ENCODE data around the gene PAQR5.

Gene PAQR5

GRCh38 chr15:69403594-69403993 lies 104.9 kb downstream of the PAQR5 start:
- no peaks in the 10 kb centered on the region for H4K20me1 ChIP-seq (ENCODE audit: insufficient read depth, low read length)
- H3K9me3 ChIP-seq (ENCODE audit: low read length) = no peaks in the 10 kb centered on the region
- no peak overlapping the region for H3K27ac ChIP-seq (ENCODE audit: low read depth, low read length, poor library complexity, severe bottlenecking)
- no peak overlapping the region for H2AFZ ChIP-seq (ENCODE audit: low read length)
- H3K4me2 ChIP-seq (ENCODE audit: low read length) = no peak overlapping the region
- H3K9me2 ChIP-seq (ENCODE audit: low read depth, low read length) = no peaks in the 10 kb centered on the region
- TF ChIP-seq EZH2 (IDR thresholded peaks at IDR 0.05; ENCODE audit: borderline replicate concordance, low read length) (no peak), CTCF (IDR thresholded peaks at IDR 0.05; ENCODE audit: low read length) (no peak)
- no peak overlapping the region for H3K4me3 ChIP-seq (ENCODE audit: low read depth, low read length, poor library complexity, severe bottlenecking)
- no peaks in the 10 kb centered on the region for H3K27me3 ChIP-seq (ENCODE audit: insufficient read depth, low read length)
- H3K9ac ChIP-seq (ENCODE audit: low read length) = no peak overlapping the region
- no peaks in the 10 kb centered on the region for H3K79me2 ChIP-seq (ENCODE audit: insufficient read depth, low read length)
- H3K36me3 ChIP-seq (ENCODE audit: insufficient read depth, low read length) = no peaks in the 10 kb centered on the region
- H3F3A ChIP-seq (ENCODE audit: insufficient read depth, low read length) = no peaks in the 10 kb centered on the region
- H3K4me1 ChIP-seq (ENCODE audit: insufficient read depth, low read length, severe bottlenecking) = no peaks in the 10 kb centered on the region

- no peak for TF ChIP-seq CTCF (IDR thresholded peaks at IDR 0.05; ENCODE audit: low read length)
- no peak for TF ChIP-seq EZH2 (IDR thresholded peaks at IDR 0.05; ENCODE audit: borderline replicate concordance, low read length)
- no peak overlapping the region for H3K9ac ChIP-seq (ENCODE audit: low read length)
- H3F3A ChIP-seq (ENCODE audit: insufficient read depth, low read length) = no peaks in the 10 kb centered on the region
- no peaks in the 10 kb centered on the region for H3K4me1 ChIP-seq (ENCODE audit: insufficient read depth, low read length, severe bottlenecking)
- no peak overlapping the region for H3K4me2 ChIP-seq (ENCODE audit: low read length)
- no peaks in the 10 kb centered on the region for H3K79me2 ChIP-seq (ENCODE audit: insufficient read depth, low read length)
- H3K9me2 ChIP-seq (ENCODE audit: low read depth, low read length) = no peaks in the 10 kb centered on the region
- no peak overlapping the region for H2AFZ ChIP-seq (ENCODE audit: low read length)
- H3K27ac ChIP-seq (ENCODE audit: low read depth, low read length, poor library complexity, severe bottlenecking) = no peak overlapping the region
- no peaks in the 10 kb centered on the region for H3K36me3 ChIP-seq (ENCODE audit: insufficient read depth, low read length)
- H3K4me3 ChIP-seq (ENCODE audit: low read depth, low read length, poor library complexity, severe bottlenecking) = no peak overlapping the region
- H3K27me3 ChIP-seq (ENCODE audit: insufficient read depth, low read length) = no peaks in the 10 kb centered on the region
- no peaks in the 10 kb centered on the region for H3K9me3 ChIP-seq (ENCODE audit: low read length)
- no peaks in the 10 kb centered on the region for H4K20me1 ChIP-seq (ENCODE audit: insufficient read depth, low read length)
Observed at GRCh38 chr15:69405110-69405509, 106.4 kb downstream of the PAQR5 start.

GRCh38 chr15:69407719-69408400 lies 109.1 kb downstream of the PAQR5 start:
- Histone ChIP-seq H3K9me2 (ENCODE audit: low read depth, low read length) (no peaks in the 10 kb centered on the region), H3K4me3 (ENCODE audit: low read depth, low read length, poor library complexity, severe bottlenecking) (no peak overlapping the region), H3K36me3 (ENCODE audit: insufficient read depth, low read length) (no peaks in the 10 kb centered on the region), H3K79me2 (ENCODE audit: insufficient read depth, low read length) (no peaks in the 10 kb centered on the region), H3K9me3 (ENCODE audit: low read length) (no peaks in the 10 kb centered on the region), H3K27me3 (ENCODE audit: insufficient read depth, low read length) (no peaks in the 10 kb centered on the region), H3K9ac (ENCODE audit: low read length) (no peak overlapping the region), H2AFZ (ENCODE audit: low read length) (no peak overlapping the region), H4K20me1 (ENCODE audit: insufficient read depth, low read length) (no peaks in the 10 kb centered on the region), H3K27ac (ENCODE audit: low read depth, low read length, poor library complexity, severe bottlenecking) (no peak overlapping the region), H3K4me1 (ENCODE audit: insufficient read depth, low read length, severe bottlenecking) (no peaks in the 10 kb centered on the region), H3F3A (ENCODE audit: insufficient read depth, low read length) (no peaks in the 10 kb centered on the region), H3K4me2 (ENCODE audit: low read length) (no peak overlapping the region)
- TF ChIP-seq EZH2 (IDR thresholded peaks at IDR 0.05; ENCODE audit: borderline replicate concordance, low read length) (no peak), CTCF (IDR thresholded peaks at IDR 0.05; ENCODE audit: low read length) (no peak)

Measured in OCI-LY1 (cell line).